SK-N-SH (cell line): ENCODE measurements around the gene DAGLB.

Experiments used
- EZH2phosphoT487 ChIP-seq: fragments of 200-600 bp; sonication (generic); IDR thresholded peaks from 2 replicates; pipeline ENCODE4 v1.6.1; 2017; ENCODE audit warnings: low read depth, mixed run types, mild to moderate bottlenecking, antibody characterized with exemption, moderate library complexity, borderline replicate concordance
- SIN3A ChIP-seq: IDR thresholded peaks from 2 replicates; pipeline ENCODE4 v1.6.1; 2012; ENCODE audit warnings: low read depth, mild to moderate bottlenecking, low read length, moderate library complexity, borderline replicate concordance
- SMC3 ChIP-seq: IDR thresholded peaks from 2 replicates; pipeline ENCODE4 v1.6.1; 2012; ENCODE audit warnings: low read depth, low read length, improper control_type of control experiment
- TAF1 ChIP-seq: IDR thresholded peaks from 2 replicates; pipeline ENCODE4 v1.6.1; 2012; ENCODE audit warnings: low read depth, mild to moderate bottlenecking, low read length, moderate library complexity, borderline replicate concordance
- TEAD4 ChIP-seq: IDR thresholded peaks from 2 replicates; pipeline ENCODE4 v1.4.0; 2012; ENCODE audit warnings: mild to moderate bottlenecking, borderline replicate concordance; ENCODE audit not compliant: insufficient read depth
- USF2 ChIP-seq: fragments of 150-350 bp; IDR thresholded peaks from 2 replicates; pipeline ENCODE4 v1.6.1; 2017; ENCODE audit warnings: antibody characterized with exemption, low read length, low read depth, borderline replicate concordance
- TF ChIP-seq, protein P1 (sequence below): fragments of 200-600 bp; sonication (generic); IDR thresholded peaks from 2 replicates; pipeline ENCODE4 v1.6.1; 2017; ENCODE audit warnings: antibody characterized with exemption, mild to moderate bottlenecking, moderate library complexity

DNA sequence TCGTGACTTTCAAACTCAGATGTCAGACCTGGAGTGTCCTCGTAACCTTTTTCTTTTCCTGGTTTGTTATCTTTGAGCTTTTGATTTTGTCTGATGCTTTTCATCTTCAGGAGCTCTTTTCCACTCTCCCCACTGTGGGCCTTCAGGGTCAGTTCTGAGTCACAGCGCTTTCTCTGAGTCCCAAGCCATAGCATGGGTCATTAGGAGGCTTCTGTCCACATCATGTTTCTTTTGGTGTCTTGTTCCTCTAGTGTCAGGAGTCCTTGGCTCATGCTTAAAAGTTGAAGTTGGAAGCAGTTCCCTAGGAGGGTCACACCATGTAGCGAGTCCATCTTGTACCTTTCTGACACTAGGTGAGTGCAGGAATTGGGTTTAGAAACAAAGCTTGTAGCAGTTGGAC is 40.3 kb downstream of the DAGLB start:
- no peak for TF ChIP-seq SIN3A
- TF ChIP-seq SMC3: no peak
- no peak for TF ChIP-seq USF2
- TF ChIP-seq, protein P1, sequence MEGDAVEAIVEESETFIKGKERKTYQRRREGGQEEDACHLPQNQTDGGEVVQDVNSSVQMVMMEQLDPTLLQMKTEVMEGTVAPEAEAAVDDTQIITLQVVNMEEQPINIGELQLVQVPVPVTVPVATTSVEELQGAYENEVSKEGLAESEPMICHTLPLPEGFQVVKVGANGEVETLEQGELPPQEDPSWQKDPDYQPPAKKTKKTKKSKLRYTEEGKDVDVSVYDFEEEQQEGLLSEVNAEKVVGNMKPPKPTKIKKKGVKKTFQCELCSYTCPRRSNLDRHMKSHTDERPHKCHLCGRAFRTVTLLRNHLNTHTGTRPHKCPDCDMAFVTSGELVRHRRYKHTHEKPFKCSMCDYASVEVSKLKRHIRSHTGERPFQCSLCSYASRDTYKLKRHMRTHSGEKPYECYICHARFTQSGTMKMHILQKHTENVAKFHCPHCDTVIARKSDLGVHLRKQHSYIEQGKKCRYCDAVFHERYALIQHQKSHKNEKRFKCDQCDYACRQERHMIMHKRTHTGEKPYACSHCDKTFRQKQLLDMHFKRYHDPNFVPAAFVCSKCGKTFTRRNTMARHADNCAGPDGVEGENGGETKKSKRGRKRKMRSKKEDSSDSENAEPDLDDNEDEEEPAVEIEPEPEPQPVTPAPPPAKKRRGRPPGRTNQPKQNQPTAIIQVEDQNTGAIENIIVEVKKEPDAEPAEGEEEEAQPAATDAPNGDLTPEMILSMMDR: no peak
- TF ChIP-seq EZH2phosphoT487: no peak
- no peak for TF ChIP-seq TEAD4
- TF ChIP-seq TAF1: no peak
